GM23338 (cell line): ENCODE data around the gene GSTM2.

ENCODE experiments used
- CREB1 ChIP-seq: fragments of 250-450 bp; sonication (Bioruptor Pico); IDR thresholded peaks from 2 replicates; pipeline ENCODE4 v1.5.0; 2020; ENCODE audit warnings: low read depth, mild to moderate bottlenecking, moderate library complexity
- CTCF ChIP-seq, 2 experiments: fragments of 200-600 bp in 1 of 2; sonication (generic) in 1 of 2; conservative IDR thresholded peaks; 2 replicates each; pipeline versions ENCODE4 v1.5.1 to v1.6.1; 2016 to 2017; ENCODE audit warnings: antibody characterized with exemption in 2 of 2, low read depth in 2 of 2, mild to moderate bottlenecking in 2 of 2, moderate library complexity in 1 of 2
- EZH2 ChIP-seq: fragments of 200-600 bp; sonication (generic); IDR thresholded peaks from one replicate; pipeline ENCODE4 v1.8.0; 2017; ENCODE audit warnings: antibody characterized with exemption, mild to moderate bottlenecking, low read depth; ENCODE audit not compliant: unreplicated experiment
- EZH2phosphoT487 ChIP-seq: fragments of 200-600 bp; sonication (generic); IDR thresholded peaks from one replicate; pipeline ENCODE4 v1.8.1; 2018; ENCODE audit warnings: antibody characterized with exemption; ENCODE audit not compliant: unreplicated experiment
- POLR2AphosphoS5 ChIP-seq: IDR thresholded peaks from 2 replicates; pipeline ENCODE4 v1.6.1; 2016; ENCODE audit warnings: antibody characterized with exemption, low read depth
- REST ChIP-seq: IDR thresholded peaks from one replicate; pipeline ENCODE4 v1.6.1; 2018; ENCODE audit warnings: antibody characterized with exemption; ENCODE audit not compliant: unreplicated experiment
- STAT1 ChIP-seq: IDR thresholded peaks from one replicate; pipeline ENCODE4 v1.6.1; 2016; ENCODE audit warnings: antibody characterized with exemption; ENCODE audit not compliant: unreplicated experiment
- ZNF114 ChIP-seq: fragments of 250-450 bp; sonication (Bioruptor Pico); IDR thresholded peaks from 2 replicates; pipeline ENCODE4 v1.5.0; 2020; ENCODE audit warnings: mild to moderate bottlenecking, moderate library complexity
- TF ChIP-seq, protein P1 (sequence below): IDR thresholded peaks from 2 replicates; pipeline ENCODE4 v1.6.1; 2016; ENCODE audit warnings: antibody characterized with exemption

DNA sequence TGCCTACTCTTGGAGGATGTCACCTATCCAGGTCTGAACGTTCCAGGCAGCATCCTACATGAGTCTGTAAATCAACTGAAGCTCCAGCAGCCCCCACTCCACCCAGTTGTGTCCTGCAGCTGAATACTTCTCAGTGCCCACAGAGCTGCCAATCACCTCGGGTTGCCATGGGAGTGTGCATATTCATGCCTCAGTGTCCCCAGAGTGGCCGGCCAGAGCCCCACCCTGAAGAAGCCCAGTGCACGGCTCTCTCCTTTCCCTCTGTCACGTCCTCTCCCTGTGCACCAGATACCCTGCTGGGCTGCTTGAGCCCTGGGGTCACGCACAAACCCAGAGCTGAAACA is 28.0 kb upstream of the GSTM2 start:
- TF ChIP-seq CTCF (conservative IDR thresholded peaks at IDR 0.05; ENCODE audit: low read depth in 2 of 2) (no peak), CREB1 (no peak), EZH2 (no peak), REST (no peak), POLR2AphosphoS5 (no peak), EZH2phosphoT487 (no peak), ZNF114 (CRISPR knock-in tag) (no peak), STAT1 (no peak)
- TF ChIP-seq, protein P1, sequence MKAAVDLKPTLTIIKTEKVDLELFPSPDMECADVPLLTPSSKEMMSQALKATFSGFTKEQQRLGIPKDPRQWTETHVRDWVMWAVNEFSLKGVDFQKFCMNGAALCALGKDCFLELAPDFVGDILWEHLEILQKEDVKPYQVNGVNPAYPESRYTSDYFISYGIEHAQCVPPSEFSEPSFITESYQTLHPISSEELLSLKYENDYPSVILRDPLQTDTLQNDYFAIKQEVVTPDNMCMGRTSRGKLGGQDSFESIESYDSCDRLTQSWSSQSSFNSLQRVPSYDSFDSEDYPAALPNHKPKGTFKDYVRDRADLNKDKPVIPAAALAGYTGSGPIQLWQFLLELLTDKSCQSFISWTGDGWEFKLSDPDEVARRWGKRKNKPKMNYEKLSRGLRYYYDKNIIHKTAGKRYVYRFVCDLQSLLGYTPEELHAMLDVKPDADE, result no peak
